Trophoblast cell (in vitro differentiated cells and primary cell): Measurements from ENCODE around the gene WAC.

ENCODE experiments used
- DNase-seq, 2 donors: peaks; one replicate each; pipeline ENCODE4 v3.0.0-alpha.2; 2016
- H2AFZ ChIP-seq: 2 replicates; pipeline ENCODE4 v1.6.1; 2013; ENCODE audit warnings: low read length, moderate library complexity, mild to moderate bottlenecking; ENCODE audit not compliant: insufficient read depth, poor library complexity
- H2AK5ac ChIP-seq: 2 replicates; pipeline ENCODE4 v1.6.1; 2013; ENCODE audit warnings: mild to moderate bottlenecking, low read length
- H2BK120ac ChIP-seq: 2 replicates; pipeline ENCODE4 v1.6.1; 2013; ENCODE audit warnings: low read length, mild to moderate bottlenecking, moderate library complexity; ENCODE audit not compliant: insufficient read depth, poor library complexity
- H2BK12ac ChIP-seq: 2 replicates; pipeline ENCODE4 v1.6.1; 2013; ENCODE audit warnings: mild to moderate bottlenecking, low read length, moderate library complexity
- H2BK5ac ChIP-seq: 2 replicates; pipeline ENCODE4 v1.6.1; 2013; ENCODE audit warnings: low read length, low read depth, moderate library complexity, mild to moderate bottlenecking; ENCODE audit not compliant: poor library complexity
- H3K14ac ChIP-seq: 2 replicates; pipeline ENCODE4 v1.6.1; 2013; ENCODE audit warnings: mild to moderate bottlenecking, low read length
- H3K18ac ChIP-seq: 2 replicates; pipeline ENCODE4 v1.6.1; 2013; ENCODE audit warnings: mild to moderate bottlenecking, low read length
- H3K23ac ChIP-seq: 2 replicates; pipeline ENCODE4 v1.6.1; 2013; ENCODE audit warnings: low read length
- H3K27ac ChIP-seq: 2 replicates; pipeline ENCODE4 v1.5.1; 2013; ENCODE audit warnings: low read depth, mild to moderate bottlenecking, inconsistent platforms, low read length, moderate library complexity
- H3K27me3 ChIP-seq: 2 replicates; pipeline ENCODE4 v1.6.1; 2013; ENCODE audit warnings: inconsistent platforms, mild to moderate bottlenecking, low read length, moderate library complexity; ENCODE audit not compliant: insufficient read depth
- H3K36me3 ChIP-seq, 2 experiments: 1 replicate in 1 of 2; 2 replicates in 1 of 2; pipeline ENCODE4 v1.6.1; 2013; ENCODE audit warnings: low read length in 2 of 2, mild to moderate bottlenecking in 2 of 2, moderate library complexity in 1 of 2; ENCODE audit not compliant: insufficient read depth in 2 of 2, control insufficient read depth in 1 of 2
- H3K4ac ChIP-seq: 2 replicates; pipeline ENCODE4 v1.6.1; 2013; ENCODE audit warnings: low read depth, mild to moderate bottlenecking, low read length, moderate library complexity
- H3K4me1 ChIP-seq, 2 experiments: 1 replicate in 1 of 2; 2 replicates in 1 of 2; pipeline ENCODE4 v1.6.1; 2013; ENCODE audit warnings: low read length in 2 of 2, mild to moderate bottlenecking in 2 of 2, moderate library complexity in 1 of 2; ENCODE audit not compliant: insufficient read depth in 2 of 2, control insufficient read depth in 1 of 2
- H3K4me2 ChIP-seq: 2 replicates; pipeline ENCODE4 v1.6.1; 2013; ENCODE audit warnings: inconsistent platforms, mild to moderate bottlenecking, low read length, moderate library complexity
- H3K4me3 ChIP-seq: 2 replicates; pipeline ENCODE4 v1.5.1; 2013; ENCODE audit warnings: mild to moderate bottlenecking, low read depth, low read length, inconsistent platforms
- H3K79me1 ChIP-seq: one replicate; pipeline ENCODE4 v1.6.1; 2013; ENCODE audit warnings: low read length
- H3K79me2 ChIP-seq: 2 replicates; pipeline ENCODE4 v1.6.1; 2013; ENCODE audit warnings: low read length, mild to moderate bottlenecking; ENCODE audit not compliant: control insufficient read depth, insufficient read depth, poor library complexity
- H3K9ac ChIP-seq: 2 replicates; pipeline ENCODE4 v1.6.1; 2013; ENCODE audit warnings: mild to moderate bottlenecking, low read length
- H3K9me3 ChIP-seq: 2 replicates; pipeline ENCODE4 v1.6.1; 2013; ENCODE audit warnings: low read depth, mild to moderate bottlenecking, control low read depth, inconsistent platforms, low read length; ENCODE audit not compliant: insufficient read depth
- H4K12ac ChIP-seq: 2 replicates; pipeline ENCODE4 v1.6.1; 2013; ENCODE audit warnings: low read depth, mild to moderate bottlenecking, low read length, moderate library complexity
- H4K8ac ChIP-seq: 2 replicates; pipeline ENCODE4 v1.6.1; 2013; ENCODE audit warnings: low read depth, mild to moderate bottlenecking, low read length, moderate library complexity
- H4K91ac ChIP-seq: one replicate; pipeline ENCODE4 v1.6.1; 2013; ENCODE audit warnings: low read depth, mild to moderate bottlenecking, low read length, moderate library complexity
- WGBS: extraction: QIAGEN DNeasy Blood & Tissue Kit; methylation state at CpG from one replicate; pipeline ENCODE4 v1.1.7; 2013; ENCODE audit warnings: missing lambda C conversion rate; ENCODE audit not compliant: insufficient read length, insufficient coverage; ENCODE audit errors: extremely low coverage; 5-methylcytosine and 5-hydroxymethylcytosine counted together

The WAC gene

GRCh38 chr10:28619455-28619854, 86.5 kb downstream of the WAC start:
- WGBS, result no CpG with 5 or more reads among the region's 4 CpGs
- no peak for DNase-seq

GRCh38 chr10:28620251-28620650, 87.3 kb downstream of the WAC start:
- no peak overlapping the region for H2BK12ac ChIP-seq
- no peak overlapping the region for H2BK5ac ChIP-seq
- H3K27me3 ChIP-seq, result no peaks in the 10 kb centered on the region
- H3K23ac ChIP-seq, result no peak overlapping the region
- no peak overlapping the region for H2AFZ ChIP-seq
- H3K79me2 ChIP-seq, result no peaks in the 10 kb centered on the region
- no peak overlapping the region for H4K12ac ChIP-seq
- no peaks in the 10 kb centered on the region for H3K9me3 ChIP-seq
- no peak overlapping the region for H3K27ac ChIP-seq
- DNase-seq, result no peak
- no CpG with 5 or more reads among the region's 2 CpGs for WGBS
- H3K36me3 ChIP-seq, result peaks cover 4 to 9% of the 10 kb centered on the region in 2 experiments
- H3K14ac ChIP-seq, result no peak overlapping the region
- H3K9ac ChIP-seq, result no peak overlapping the region
- H2BK120ac ChIP-seq, result no peak overlapping the region
- H4K91ac ChIP-seq, result no peak overlapping the region
- peaks cover 2% of the 10 kb centered on the region for H3K79me1 ChIP-seq
- H3K4me2 ChIP-seq, result no peak overlapping the region
- no peak overlapping the region for H3K18ac ChIP-seq
- no peak overlapping the region for H2AK5ac ChIP-seq
- H3K4me1 ChIP-seq, result peaks cover 2 to 4% of the 10 kb centered on the region in 2 experiments
- no peak overlapping the region for H3K4ac ChIP-seq
- H3K4me3 ChIP-seq, result no peak overlapping the region
- H4K8ac ChIP-seq, result no peak overlapping the region

More at GRCh38 chr10:28619455-28619854, 86.5 kb downstream of the WAC start:
- Histone ChIP-seq H2BK120ac (no peak overlapping the region), H3K9me3 (no peaks in the 10 kb centered on the region), H4K8ac (no peak overlapping the region), H3K36me3 (peaks cover 4 to 10% of the 10 kb centered on the region in 2 experiments), H2BK12ac (no peak overlapping the region), H3K27me3 (no peaks in the 10 kb centered on the region), H3K79me1 (peaks cover 2% of the 10 kb centered on the region), H2AFZ (no peak overlapping the region), H3K79me2 (no peaks in the 10 kb centered on the region), H3K4me3 (no peak overlapping the region), H3K27ac (no peak overlapping the region), H2AK5ac (no peak overlapping the region), H2BK5ac (no peak overlapping the region), H3K9ac (no peak overlapping the region), H3K4me1 (peaks cover 2 to 4% of the 10 kb centered on the region in 2 experiments), H3K4me2 (no peak overlapping the region), H3K14ac (no peak overlapping the region), H3K23ac (no peak overlapping the region), H4K12ac (no peak overlapping the region), H4K91ac (no peak overlapping the region), H3K18ac (no peak overlapping the region), H3K4ac (no peak overlapping the region)

GRCh38 chr10:28623483-28623882, 90.6 kb downstream of the WAC start:
- Histone ChIP-seq H2BK5ac (no peak overlapping the region), H3K23ac (no peak overlapping the region), H3K27ac (peak overlapping the region; percentile 79), H3K4me1 (peaks cover 4 to 9% of the 10 kb centered on the region in 2 experiments), H2BK12ac (no peak overlapping the region), H3K79me2 (no peaks in the 10 kb centered on the region), H4K8ac (no peak overlapping the region), H3K18ac (no peak overlapping the region), H3K4me3 (no peak overlapping the region), H3K9ac (no peak overlapping the region), H2AFZ (no peak overlapping the region), H3K9me3 (no peaks in the 10 kb centered on the region), H3K4me2 (peak overlapping the region; percentile 28), H3K79me1 (peaks cover 2% of the 10 kb centered on the region), H3K27me3 (no peaks in the 10 kb centered on the region), H3K4ac (no peak overlapping the region), H3K14ac (no peak overlapping the region), H4K91ac (no peak overlapping the region), H4K12ac (no peak overlapping the region), H2AK5ac (no peak overlapping the region), H2BK120ac (no peak overlapping the region), H3K36me3 (peaks cover 2 to 4% of the 10 kb centered on the region in 2 experiments)
- no peak for DNase-seq
- 100% methylated on average over 1 of the region's 7 CpGs for WGBS

- Histone ChIP-seq H2AK5ac (no peak overlapping the region), H3K18ac (no peak overlapping the region), H3K9me3 (no peaks in the 10 kb centered on the region), H2BK120ac (no peak overlapping the region), H3K27me3 (no peaks in the 10 kb centered on the region), H4K8ac (no peak overlapping the region), H2BK5ac (no peak overlapping the region), H4K91ac (no peak overlapping the region), H3K4me3 (no peak overlapping the region), H3K23ac (no peak overlapping the region), H2AFZ (no peak overlapping the region), H3K9ac (no peak overlapping the region), H4K12ac (no peak overlapping the region), H3K4me2 (no peak overlapping the region), H3K14ac (no peak overlapping the region), H3K36me3 (peaks cover 0 to 2% of the 10 kb centered on the region in 2 experiments), H3K4ac (no peak overlapping the region), H3K79me1 (peaks cover 3% of the 10 kb centered on the region), H3K27ac (no peak overlapping the region), H3K4me1 (peaks cover 7 to 12% of the 10 kb centered on the region in 2 experiments), H2BK12ac (no peak overlapping the region), H3K79me2 (no peaks in the 10 kb centered on the region)
- DNase-seq, result no peak
- no CpG with 5 or more reads among the region's 3 CpGs for WGBS
Observed at GRCh38 chr10:28624351-28624750, 91.4 kb downstream of the WAC start.
